ENCODE results near the gene RAB1B.
"Not testable (repeated sequence)": the region's sequence is repeated elsewhere in the genome, so short reads cannot be mapped to it uniquely, and the experiment has no call there.

The RAB1B gene

DNA sequence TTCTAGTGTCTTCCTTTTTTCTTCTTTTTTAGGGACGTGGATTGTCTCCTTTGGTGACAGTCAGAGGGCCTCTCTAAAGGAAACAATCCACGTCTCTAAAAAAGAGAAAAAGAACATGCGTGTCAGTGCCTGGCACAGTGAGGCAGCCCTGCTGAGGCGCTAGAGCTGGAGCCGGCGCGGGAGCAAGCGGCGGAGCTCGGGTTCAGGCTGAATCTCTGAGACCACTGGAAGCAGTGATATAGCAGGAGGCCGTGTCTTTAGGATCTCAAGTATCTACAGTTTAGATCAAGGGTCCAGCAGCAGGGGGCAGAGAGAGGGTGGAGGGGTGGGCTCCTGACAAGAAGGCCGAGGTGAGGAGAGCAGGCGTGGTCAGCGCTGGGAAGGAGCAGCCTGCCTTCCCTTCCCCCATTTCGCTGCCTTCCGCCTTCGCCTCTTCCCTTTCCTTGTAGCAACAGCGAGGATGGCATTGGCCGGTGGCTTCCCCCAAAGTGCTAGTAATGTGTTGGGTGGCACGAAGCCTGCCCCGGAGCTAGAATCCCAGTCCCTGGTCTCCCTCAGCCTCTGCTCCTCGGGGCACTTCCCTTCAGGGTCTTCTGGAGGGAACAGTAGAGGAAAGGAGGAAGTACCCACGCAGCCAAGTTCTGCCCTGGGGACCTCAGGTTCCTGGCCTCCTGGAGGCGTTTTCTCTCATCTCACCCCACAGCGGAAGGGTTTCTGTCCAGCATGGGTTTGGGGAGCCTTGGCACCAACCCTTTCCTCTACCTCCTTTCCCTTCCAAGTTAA lies 28.2 kb upstream of the RAB1B start:
- DNase-seq, result no peak

DNA sequence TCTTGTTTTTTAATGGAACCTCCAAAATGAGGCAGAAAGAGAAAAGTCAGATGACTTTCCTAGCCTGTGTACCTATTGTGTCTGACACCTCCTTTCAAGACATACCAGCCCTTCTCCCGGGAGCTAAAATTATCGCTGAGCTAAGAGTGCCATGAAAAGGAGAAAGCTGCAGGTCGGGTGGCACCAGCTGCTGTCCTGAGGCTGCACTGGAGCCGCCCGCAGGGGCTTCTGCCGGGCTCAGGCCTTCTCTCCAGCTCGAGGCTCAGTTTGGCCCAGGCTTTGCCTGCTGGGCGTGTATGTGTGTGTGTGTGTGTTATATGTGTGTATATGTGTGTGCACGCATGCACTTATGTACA lies 27.7 kb upstream of the RAB1B start:
- DNase-seq, result no peak

DNA sequence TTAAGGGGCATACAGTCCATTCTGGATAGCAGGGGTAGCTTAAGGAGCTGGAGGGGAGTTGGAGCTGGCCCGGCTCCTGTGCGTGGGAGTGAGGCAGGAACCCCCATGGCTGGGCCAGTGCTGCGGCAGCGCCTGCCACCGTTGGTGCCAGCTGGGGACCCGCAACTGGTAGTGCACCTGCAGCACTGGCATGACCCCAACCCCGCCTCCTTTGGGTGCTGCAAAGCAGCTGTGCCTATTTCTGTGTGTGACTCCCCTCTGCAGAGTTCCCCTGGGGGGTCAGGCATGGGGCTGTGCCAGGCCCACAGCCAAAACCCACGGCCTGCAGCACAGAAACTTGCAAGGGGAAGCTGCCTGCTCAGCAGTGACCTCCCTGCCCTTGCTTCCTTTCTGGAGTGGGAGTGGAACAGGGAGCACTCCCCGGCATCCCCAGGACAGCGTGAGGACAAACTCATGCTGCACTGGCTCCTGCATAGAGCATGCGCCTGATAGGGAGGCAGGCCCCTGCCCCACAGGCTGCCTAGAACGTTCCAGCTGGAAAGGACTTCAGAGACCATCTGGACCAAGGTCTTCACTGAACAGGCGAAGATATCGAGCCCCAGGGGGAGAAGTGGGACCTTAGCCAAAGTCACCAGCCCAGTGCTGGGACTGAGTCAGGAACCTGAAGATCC lies 26.2 kb upstream of the RAB1B start:
- DNase-seq, result no peak

DNA sequence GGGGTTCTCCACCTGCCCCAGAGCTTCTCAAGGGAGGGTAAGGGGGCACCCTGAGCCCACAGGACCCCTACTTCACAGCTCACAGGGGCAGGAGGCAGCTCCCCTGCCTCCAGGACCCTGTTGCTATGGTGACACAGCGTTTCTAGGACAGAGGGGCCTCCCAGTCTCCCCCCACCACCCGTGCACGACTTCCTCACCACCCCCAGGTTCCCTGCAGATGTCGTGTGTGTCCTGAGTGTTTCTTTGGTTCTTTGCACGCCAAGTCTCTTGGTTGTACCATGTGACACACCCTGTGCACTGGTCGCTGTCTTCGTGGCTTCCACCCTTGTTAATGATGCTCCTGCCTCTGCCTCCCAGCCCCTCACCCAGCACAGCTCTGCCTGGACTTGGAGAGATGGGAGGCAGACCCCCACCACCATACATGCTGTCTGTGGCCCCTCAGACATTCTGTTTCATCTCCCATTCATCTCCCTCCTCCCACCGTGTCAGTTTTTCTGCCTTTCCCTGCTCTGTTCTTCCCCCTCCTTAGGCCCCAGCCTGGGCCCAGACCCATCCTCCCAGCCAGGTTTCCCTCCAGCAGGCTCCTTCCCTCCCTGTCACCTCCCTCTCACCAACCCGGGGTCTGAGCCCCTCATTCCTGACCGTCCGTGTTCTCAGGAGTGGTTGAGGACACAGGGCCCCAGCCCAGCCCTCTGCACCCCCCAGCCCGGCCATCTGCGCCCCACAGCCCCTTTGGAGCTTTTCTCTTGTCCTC lies 24.5 kb upstream of the RAB1B start:
- DNase-seq, result no peak

DNA sequence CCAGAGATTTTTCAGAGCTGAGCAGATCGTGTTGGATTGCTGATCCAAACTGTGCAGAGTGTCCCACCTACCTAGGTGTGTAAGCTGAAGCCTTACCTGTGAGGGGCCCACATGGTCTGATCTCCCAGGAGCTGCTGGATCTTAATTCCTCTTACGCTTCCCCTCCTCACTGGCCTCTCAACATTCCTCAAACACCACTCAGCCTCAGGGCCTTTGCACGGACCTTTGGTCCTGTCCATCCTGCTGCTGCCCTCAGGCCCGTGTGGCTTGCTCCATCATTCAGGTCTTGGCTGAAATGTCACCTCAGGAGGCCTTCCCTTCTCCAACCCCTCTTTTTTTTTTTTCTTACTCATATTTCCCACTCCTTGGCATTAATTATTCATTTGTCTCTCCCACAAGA lies 21.1 kb upstream of the RAB1B start:
- DNase-seq, result no peak

DNA sequence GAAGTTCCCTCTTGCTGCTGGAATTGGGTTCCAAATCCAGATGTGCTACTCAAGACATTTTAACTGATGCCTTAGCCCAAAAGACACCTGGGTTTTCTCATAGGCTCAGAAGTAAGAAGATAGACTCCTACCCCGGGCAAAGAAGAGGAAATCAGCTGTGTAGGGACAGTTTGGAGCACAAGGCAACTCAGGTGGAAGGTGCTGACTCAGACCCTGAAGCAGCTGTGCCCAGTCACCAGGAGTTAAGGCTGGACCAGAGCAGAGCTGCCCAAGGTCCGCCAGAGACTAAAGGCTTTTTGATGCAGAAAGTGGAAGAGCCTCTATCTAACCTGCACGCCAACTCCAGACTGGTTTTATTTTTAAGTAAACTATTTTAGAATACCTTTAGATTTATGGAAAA lies 20.6 kb upstream of the RAB1B start:
- DNase-seq, result no peak

- DNase-seq, result no peak
Measured at GRCh38 chr11:66248903-66249302, 19.5 kb upstream of the RAB1B start.

DNA sequence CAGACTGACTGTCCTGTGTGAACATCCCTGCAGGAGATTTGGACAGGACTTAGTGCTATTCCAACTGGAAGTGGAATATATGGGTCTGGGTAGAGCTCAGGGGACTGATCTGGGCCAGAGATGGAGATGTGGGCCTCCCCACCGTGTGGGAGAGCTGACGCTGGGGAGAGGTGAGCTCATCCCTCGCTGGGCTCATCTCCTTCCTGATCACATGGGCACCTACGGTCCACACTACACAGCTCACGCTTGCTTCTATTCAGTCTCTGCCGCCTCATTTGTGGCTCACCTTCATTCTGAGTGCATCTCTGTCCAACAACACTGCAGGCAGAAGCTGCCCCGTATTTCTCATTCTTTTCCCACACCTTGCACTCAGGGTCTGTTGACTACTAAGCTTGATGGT lies 16.6 kb upstream of the RAB1B start:
- no peak for DNase-seq

GRCh38 chr11:66253081-66253480 lies 15.4 kb upstream of the RAB1B start:
- DNase-seq, result not testable (repeated sequence)

DNA sequence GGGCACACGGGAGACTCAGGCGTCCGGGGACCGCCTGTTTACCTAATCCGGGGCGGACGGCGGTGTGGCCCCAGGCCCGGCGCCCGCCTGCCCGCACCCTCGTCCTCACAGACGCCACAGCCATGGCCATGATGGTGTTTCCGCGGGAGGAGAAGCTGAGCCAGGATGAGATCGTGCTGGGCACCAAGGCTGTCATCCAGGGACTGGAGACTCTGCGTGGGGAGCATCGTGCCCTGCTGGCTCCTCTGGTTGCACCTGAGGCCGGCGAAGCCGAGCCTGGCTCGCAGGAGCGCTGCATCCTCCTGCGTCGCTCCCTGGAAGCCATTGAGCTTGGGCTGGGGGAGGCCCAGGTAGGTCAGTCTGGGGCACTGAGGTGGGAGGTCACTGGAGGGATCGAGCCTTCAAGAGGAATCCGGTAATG lies 10.0 kb upstream of the RAB1B start:
- DNase-seq, result no peak

DNA sequence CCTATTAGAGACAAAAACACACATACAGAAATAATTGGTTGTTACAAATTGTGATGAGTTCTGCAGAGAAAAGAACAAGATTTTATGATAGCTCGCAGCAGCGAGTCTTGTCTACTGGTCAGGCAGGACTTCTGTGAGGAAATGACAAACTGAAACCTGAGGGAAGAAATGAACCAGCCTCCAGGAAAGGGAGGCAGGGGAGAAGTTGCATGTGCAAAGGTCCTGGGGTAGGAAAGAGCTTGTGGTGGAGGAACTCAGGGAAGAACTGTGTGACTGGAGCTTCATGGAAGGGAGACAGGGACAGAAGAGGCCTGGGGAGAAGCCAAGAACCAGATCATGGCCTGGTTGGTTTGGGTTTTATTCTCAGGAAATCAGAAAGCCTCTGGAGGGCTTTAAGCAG lies 9.2 kb upstream of the RAB1B start:
- no peak for DNase-seq

- no peak for DNase-seq
Measured at GRCh38 chr11:66259956-66260355, 8.5 kb upstream of the RAB1B start.

DNA sequence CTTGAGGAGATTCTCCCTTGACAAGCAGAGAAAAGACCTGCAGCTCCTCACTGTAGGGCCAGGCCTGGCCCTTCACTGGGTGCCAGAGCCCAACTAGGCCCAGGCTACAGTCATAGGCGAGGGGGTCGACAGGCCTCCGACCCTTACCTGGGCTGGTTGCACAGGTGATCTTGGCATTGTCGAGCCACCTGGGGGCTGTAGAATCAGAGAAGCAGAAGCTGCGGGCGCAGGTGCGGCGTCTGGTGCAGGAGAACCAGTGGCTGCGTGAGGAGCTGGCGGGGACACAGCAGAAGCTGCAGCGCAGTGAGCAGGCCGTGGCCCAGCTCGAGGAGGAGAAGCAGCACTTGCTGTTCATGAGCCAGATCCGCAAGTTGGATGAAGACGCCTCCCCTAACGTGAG lies 6.9 kb upstream of the RAB1B start:
- no peak for DNase-seq

DNA sequence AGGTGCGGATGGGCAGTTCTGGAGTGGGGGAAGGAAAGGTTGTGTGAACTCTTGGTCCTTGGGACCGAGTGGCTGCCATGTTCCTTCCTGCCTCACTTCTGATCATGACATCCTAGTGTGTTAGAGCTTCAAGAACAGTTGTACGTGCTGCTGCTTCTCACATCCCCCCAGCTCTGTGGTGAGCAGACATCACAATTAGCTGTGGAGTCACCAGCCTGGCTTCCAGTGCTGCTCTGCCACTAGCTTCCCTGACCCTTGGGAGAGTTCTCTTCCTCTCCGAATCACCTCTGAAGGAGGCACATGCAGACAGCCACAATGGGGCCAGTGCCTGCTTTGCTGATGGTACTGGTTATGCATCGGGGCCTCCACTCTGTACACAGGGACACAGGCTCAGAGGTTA lies 6.2 kb upstream of the RAB1B start:
- no peak for DNase-seq

GRCh38 chr11:66262696-66263095 lies 5.7 kb upstream of the RAB1B start:
- DNase-seq, result no peak

DNA sequence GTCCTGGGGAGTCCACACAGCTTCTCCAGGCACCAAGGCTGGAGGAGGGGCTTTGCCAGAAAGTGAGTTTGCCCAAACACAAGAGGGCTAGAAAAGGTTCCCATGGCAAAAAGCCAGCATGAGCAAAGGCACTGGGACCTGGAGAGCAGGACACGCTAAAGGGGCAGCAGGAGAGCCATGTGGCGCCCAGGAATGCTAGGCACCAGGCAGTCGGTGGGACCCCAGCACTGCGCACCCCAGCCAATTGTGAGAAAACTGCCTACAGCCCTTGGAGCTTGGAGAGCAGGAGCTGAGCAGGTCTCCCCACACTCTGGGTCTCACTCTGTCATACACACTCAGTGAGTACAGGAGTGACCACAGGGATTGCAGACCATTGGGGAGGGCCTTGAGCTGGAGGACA lies 5.2 kb upstream of the RAB1B start:
- DNase-seq, result no peak

DNA sequence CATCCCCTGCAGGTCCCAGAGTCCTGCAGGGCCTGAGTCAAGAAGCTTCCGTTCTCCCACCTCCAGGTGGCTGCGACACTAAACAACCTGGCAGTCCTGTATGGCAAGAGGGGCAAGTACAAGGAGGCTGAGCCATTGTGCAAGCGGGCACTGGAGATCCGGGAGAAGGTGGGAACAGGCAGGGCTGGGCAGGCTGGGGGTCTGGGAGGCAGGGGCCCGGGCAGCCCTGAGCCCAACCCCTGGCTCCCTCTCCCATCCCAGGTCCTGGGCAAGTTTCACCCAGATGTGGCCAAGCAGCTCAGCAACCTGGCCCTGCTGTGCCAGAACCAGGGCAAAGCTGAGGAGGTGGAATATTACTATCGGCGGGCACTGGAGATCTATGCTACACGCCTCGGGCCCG lies 4.7 kb upstream of the RAB1B start:
- DNase-seq, result no peak

- DNase-seq, result no peak
Measured at GRCh38 chr11:66264383-66264782, 4.1 kb upstream of the RAB1B start.

DNA sequence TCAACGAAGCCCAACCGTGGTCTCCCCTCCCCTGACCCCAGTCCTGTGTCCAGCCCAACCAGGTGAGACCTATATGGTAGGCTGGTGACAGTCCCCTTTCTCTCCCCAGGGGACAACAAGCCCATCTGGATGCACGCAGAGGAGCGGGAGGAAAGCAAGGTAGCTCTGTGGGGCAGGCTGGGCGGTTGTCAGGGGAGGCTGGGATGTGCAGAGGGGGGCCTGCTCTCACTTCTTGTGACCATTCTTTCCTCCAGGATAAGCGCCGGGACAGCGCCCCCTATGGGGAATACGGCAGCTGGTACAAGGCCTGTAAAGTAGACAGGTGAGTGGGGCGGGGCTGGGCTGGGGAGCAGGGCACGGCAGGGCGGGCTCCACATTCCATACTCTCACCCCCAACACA lies 3.5 kb upstream of the RAB1B start:
- DNase-seq, result no peak

DNA sequence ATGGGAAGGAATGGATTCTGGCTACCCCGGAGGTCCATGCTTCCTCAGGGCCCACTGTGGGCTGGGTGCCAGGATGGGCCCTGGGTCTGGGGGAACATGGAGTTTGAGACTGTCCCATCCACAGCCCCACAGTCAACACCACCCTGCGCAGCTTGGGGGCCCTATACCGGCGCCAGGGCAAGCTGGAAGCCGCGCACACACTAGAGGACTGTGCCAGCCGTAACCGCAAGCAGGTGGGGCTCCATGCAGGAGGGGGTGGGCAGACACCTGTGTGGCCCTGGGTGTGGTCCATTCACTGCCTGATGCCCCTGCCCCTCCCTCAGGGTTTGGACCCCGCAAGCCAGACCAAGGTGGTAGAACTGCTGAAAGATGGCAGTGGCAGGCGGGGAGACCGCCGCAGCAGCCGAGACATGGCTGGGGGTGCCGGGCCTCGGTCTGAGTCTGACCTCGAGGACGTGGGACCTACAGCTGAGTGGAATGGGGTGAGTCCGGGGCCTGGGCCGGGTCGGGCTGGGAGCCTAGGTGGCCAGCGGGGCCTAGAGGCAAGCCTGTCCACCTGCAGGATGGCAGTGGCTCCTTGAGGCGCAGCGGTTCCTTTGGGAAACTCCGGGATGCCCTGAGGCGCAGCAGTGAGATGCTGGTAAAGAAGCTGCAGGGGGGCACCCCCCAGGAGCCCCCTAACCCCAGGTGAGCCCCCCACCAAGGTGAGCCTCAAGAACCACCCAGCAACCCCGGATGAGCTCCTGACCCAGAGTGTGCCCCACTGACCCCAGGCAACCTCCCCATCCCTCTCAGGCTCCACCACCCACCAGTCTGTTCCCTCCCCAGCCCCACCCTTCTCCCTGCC lies 2.7 kb upstream of the RAB1B start:
- DNase-seq, result no peak

DNA sequence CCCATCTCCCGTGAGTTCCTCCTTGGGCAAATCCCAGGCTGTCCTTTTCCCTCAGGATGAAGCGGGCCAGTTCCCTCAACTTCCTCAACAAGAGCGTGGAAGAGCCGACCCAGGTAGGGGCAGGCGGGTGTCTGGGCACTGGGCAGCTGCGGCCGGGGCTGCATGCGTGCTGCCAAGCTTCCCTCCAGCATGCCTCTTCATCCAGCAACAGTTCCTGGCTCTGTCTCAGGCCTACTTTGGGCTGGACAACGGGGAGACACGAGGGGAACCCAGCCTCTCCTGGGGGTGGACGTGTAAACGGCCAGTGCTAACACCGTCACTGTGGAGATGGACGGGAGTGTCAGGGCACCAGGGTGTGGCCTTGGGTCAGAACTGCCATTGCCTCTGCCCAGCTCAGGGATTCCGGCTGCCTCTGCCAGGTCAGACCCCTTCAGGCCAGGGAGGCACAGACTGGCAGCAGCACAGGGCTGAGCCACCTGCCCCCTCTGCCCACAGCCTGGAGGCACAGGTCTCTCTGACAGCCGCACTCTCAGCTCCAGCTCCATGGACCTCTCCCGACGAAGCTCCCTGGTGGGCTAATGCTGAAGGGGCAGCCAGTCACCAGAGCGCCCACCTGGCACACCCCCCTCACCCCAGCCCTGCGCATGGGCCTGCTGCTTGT lies 1.9 kb upstream of the RAB1B start:
- no peak for DNase-seq

- no peak for DNase-seq
Measured at GRCh38 chr11:66267039-66267378, 1.4 kb upstream of the RAB1B start.

Measured in effector CD4-positive, alpha-beta T cell (primary cell).